ENCODE measurements around the gene MACF1. TPM values are rescaled to one million over a fixed set of nuclear protein-coding genes. Genes with fewer than 3 reads are reported as not detected.

Gene MACF1
- total and polyA plus RNA-seq, 10 donors = 50.8 to 641 (median 414) TPM

DNA sequence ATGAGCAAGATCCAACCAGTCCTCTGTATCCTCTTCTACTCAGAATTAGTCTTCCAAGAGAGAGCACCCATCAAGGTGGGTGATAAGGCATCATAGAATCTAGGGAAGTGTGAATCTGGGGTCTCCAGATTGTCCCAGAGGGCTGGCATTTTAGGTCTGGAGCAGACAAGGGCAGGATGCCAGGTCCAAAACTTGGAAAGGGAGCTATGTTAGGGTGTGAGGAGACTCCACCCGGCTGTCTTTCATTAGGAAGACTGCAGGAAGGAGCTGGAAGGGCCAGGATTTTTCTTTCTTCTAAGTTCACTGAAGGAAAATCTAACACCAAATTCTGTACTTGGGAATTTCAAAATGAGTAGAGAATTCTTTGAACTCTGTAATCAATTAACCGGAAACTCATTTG is 200.9 kb downstream of the MACF1 start:
- TF ChIP-seq POLR2A (IDR thresholded peaks at IDR 0.05) = no peak
- TF ChIP-seq, protein P1, sequence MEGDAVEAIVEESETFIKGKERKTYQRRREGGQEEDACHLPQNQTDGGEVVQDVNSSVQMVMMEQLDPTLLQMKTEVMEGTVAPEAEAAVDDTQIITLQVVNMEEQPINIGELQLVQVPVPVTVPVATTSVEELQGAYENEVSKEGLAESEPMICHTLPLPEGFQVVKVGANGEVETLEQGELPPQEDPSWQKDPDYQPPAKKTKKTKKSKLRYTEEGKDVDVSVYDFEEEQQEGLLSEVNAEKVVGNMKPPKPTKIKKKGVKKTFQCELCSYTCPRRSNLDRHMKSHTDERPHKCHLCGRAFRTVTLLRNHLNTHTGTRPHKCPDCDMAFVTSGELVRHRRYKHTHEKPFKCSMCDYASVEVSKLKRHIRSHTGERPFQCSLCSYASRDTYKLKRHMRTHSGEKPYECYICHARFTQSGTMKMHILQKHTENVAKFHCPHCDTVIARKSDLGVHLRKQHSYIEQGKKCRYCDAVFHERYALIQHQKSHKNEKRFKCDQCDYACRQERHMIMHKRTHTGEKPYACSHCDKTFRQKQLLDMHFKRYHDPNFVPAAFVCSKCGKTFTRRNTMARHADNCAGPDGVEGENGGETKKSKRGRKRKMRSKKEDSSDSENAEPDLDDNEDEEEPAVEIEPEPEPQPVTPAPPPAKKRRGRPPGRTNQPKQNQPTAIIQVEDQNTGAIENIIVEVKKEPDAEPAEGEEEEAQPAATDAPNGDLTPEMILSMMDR (IDR thresholded peaks at IDR 0.05 in 8 of 11, conservative IDR thresholded peaks at IDR 0.05 in 3 of 11) = no peak
- TF ChIP-seq POLR2AphosphoS5 (IDR thresholded peaks at IDR 0.05) = no peak
- H3K36me3 ChIP-seq = peaks cover 0 to 10% (median 0%) of the 10 kb centered on the region in 6 donors
- 68 to 78% (median 76%) methylated on average over 2 of the region's 2 CpGs for WGBS, 5 donors
- peak overlapping the region in 2 of 8 donors; percentile 0 to 90 for H3K27ac ChIP-seq
- H3K4me3 ChIP-seq = no peak overlapping the region
- intact Hi-C loops (cut with DNase I; ENCODE audit: low total_unique reads) = no loop called here
- no peak for DNase-seq
- H3K9me3 ChIP-seq = no peaks in the 10 kb centered on the region
- H3K27me3 ChIP-seq (replicated peaks in 1 of 7) = no peaks in the 10 kb centered on the region
- H3K4me1 ChIP-seq = peaks cover 22 to 94% (median 56%) of the 10 kb centered on the region in 6 donors

DNA sequence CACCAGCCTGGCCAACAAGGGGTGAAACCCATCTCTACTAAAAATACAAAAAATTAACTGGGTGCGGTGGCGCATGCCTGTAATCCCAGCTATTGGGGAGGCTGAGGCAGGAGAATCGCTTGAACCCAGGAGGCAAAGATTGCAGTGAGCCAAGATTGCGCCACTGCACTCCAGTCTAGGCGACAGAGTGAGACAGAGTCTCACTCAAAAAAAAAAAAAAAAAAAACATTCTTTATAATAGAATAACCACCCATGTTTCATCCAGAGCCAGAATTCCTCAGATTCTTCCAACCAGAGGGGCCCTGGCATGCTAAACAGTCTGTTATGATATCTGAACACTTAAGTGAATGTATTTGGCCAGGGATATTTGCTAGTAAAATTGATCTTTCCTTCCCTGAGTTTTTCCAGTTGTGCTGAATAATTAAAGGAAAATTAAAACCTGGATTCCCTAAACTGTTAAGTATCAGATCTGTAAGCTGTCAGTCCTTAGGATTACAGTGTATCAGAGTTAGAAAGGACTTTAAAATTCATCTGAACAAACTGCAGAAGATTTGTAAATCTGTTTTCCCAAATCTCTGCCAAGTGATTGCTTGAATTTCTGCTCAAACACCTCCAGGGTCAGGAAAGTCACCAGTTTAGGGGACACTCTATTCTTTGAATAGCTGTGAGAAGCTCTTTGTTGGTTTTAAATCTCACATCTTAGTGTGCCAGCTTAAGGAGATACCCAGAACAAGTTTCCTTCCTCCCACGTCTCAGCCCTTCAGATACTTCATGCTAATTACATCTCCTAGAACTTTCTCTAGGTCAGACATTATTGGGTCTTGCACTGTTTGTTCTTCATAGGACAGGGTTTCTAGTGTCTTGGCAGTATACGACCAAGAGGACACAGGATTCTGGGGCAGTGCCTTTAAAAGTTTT is 202.3 kb downstream of the MACF1 start:
- no peaks in the 10 kb centered on the region for H3K27me3 ChIP-seq (replicated peaks in 1 of 7)
- no peak overlapping the region for H3K4me3 ChIP-seq
- TF ChIP-seq, protein P1 (IDR thresholded peaks at IDR 0.05 in 8 of 11, conservative IDR thresholded peaks at IDR 0.05 in 3 of 11) = no peak
- TF ChIP-seq POLR2A (IDR thresholded peaks at IDR 0.05) (no peak), POLR2AphosphoS5 (IDR thresholded peaks at IDR 0.05) (no peak)
- no peak for DNase-seq
- peak overlapping the region in 5 of 8 donors; percentile 12 to 94 (median 90) for H3K27ac ChIP-seq
- peaks cover 0 to 11% (median 0%) of the 10 kb centered on the region in 6 donors for H3K36me3 ChIP-seq
- H3K4me1 ChIP-seq = peaks cover 30 to 96% (median 69%) of the 10 kb centered on the region in 6 donors
- no peaks in the 10 kb centered on the region for H3K9me3 ChIP-seq
- intact Hi-C loops (cut with DNase I; ENCODE audit: low total_unique reads) = no loop called here
- 61 to 77% (median 73%) methylated on average over 7 of the region's 7 CpGs for WGBS, 5 donors

DNA sequence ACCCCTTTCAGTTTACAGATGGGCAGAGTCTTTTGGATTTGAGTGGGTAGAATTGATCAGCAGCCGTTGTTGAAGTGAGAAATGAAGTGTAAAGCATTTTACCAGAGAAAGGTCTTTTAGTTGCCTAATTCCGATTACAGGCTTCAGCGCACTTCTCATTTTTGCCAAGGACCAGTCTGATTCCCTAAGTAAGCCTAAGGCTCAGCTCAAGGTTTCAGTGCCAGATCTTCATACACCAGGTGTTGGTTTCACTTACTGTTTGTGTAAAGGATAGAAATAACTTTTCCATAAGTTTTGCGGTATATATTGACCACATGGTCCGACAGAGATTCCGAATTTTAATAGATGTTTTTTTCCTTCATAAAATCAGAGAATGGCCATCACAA is 203.0 kb downstream of the MACF1 start:
- intact Hi-C loops (cut with DNase I; ENCODE audit: low total_unique reads) = no loop called here
- Histone ChIP-seq H3K9me3 (no peaks in the 10 kb centered on the region), H3K4me1 (peaks cover 30 to 98% (median 73%) of the 10 kb centered on the region in 6 donors), H3K36me3 (peaks cover 0 to 13% (median 5%) of the 10 kb centered on the region in 6 donors), H3K27me3 (replicated peaks in 1 of 7) (no peaks in the 10 kb centered on the region), H3K4me3 (peak overlapping the region in 4 of 8 donors; percentile 61 to 84 (median 78)), H3K27ac (peak overlapping the region in 7 of 8 donors; percentile 12 to 94 (median 90))
- WGBS, 5 donors = 72 to 87% (median 75%) methylated on average over 6 of the region's 6 CpGs
- DNase-seq = no peak
- TF ChIP-seq POLR2AphosphoS5 (IDR thresholded peaks at IDR 0.05) (no peak), POLR2A (IDR thresholded peaks at IDR 0.05) (no peak)
- TF ChIP-seq, protein P1 (IDR thresholded peaks at IDR 0.05 in 8 of 11, conservative IDR thresholded peaks at IDR 0.05 in 3 of 11) = no peak

Data from spleen (tissue), 11 donors.